Left ventricle myocardium inferior (tissue), 1 donor: Measurements from ENCODE around the gene MICAL2. TPM values are rescaled to one million over a fixed set of nuclear protein-coding genes. Genes with fewer than 3 reads are reported as not detected.
A peak's percentile ranks its signal among the peaks of the same experiment; 100 is the strongest.

Experiments
- DNase-seq: peaks from one replicate; pipeline ENCODE4 v3.0.0-alpha.2; 2020
- H3K27ac ChIP-seq: fragments of 200-600 bp; replicated peaks from 2 replicates; pipeline ENCODE4 v1.8.0; 2021
- H3K27me3 ChIP-seq: fragments of 200-600 bp; 2 replicates; pipeline ENCODE4 v1.8.0; 2021; ENCODE audit warnings: low read depth
- H3K36me3 ChIP-seq: fragments of 200-600 bp; 2 replicates; pipeline ENCODE4 v1.8.0; 2021
- H3K4me1 ChIP-seq: fragments of 200-600 bp; 2 replicates; pipeline ENCODE4 v1.8.0; 2021
- H3K4me3 ChIP-seq: fragments of 200-600 bp; 2 replicates; pipeline ENCODE4 v1.8.0; 2021; ENCODE audit warnings: mild to moderate bottlenecking, moderate library complexity
- H3K9me3 ChIP-seq: fragments of 200-600 bp; replicated peaks from 2 replicates; pipeline ENCODE4 v1.8.0; 2021
- intact Hi-C: fragments of 100-400 bp; cut with micrococcal nuclease; formaldehyde crosslinking; loops from one replicate; pipeline ENCODE4 v1.11.0; 2022
- total RNA-seq: library from RNA; stranded (reverse); fragmentation: NEBNext Ultra II Directional; extraction: Animal tissue kit (Norgen Biotek cat#: 25700); gene quantifications from one replicate; pipeline ENCODE4 v1.2.1, GENCODE V29; 2021
- TF ChIP-seq, protein P1 (sequence below): fragments of 200-600 bp; IDR thresholded peaks from 2 replicates; pipeline ENCODE4 v1.8.0; 2021; ENCODE audit warnings: antibody characterized with exemption, mild to moderate bottlenecking, borderline replicate concordance
- donor health status: DM: no; HTN: yes; CAD: no; lungs with severe emphysema.

Gene MICAL2
- total RNA-seq, 1 donor from 2014 or later: 85.0 TPM

DNA sequence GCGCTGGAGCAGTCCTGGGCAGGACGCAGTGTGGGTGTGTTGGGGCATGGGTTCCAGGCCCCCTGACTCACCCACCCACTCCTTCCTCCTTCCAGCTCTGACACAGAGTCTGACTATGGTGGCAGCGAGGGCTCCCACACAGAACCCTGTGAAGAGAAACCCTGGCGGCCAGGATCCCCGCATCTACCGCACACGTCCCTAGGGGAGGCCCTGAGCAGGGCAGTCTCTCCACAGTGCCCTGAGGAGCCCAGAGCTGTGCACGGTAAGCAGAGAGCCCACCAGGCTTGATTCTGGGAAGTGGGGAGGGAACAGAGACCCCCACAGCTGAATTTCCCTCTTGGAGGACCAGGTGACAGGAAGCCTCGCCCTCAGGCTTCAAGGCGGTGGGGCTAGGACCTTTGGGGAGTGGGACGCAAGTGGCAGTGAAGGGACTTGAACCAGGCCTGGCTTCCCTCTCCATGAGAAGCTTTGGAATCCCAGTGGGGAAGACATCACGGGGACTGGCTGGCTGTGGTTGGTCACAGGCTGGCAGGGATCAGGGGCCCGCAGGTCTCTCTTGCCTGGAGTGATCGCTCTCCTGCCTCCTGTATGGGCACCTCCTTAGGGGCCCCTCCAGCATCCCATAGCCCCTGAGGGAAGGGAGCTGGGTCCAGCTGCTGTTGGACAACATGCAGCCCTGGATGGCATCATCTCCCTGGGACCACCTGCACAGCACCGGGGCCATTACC is 170.6 kb downstream of the MICAL2 start:
- TF ChIP-seq, protein P1, sequence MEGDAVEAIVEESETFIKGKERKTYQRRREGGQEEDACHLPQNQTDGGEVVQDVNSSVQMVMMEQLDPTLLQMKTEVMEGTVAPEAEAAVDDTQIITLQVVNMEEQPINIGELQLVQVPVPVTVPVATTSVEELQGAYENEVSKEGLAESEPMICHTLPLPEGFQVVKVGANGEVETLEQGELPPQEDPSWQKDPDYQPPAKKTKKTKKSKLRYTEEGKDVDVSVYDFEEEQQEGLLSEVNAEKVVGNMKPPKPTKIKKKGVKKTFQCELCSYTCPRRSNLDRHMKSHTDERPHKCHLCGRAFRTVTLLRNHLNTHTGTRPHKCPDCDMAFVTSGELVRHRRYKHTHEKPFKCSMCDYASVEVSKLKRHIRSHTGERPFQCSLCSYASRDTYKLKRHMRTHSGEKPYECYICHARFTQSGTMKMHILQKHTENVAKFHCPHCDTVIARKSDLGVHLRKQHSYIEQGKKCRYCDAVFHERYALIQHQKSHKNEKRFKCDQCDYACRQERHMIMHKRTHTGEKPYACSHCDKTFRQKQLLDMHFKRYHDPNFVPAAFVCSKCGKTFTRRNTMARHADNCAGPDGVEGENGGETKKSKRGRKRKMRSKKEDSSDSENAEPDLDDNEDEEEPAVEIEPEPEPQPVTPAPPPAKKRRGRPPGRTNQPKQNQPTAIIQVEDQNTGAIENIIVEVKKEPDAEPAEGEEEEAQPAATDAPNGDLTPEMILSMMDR: no peak
- no peak overlapping the region for H3K27ac ChIP-seq
- no peak for DNase-seq
- no peaks in the 10 kb centered on the region for H3K27me3 ChIP-seq
- peaks cover 5% of the 10 kb centered on the region for H3K4me1 ChIP-seq
- intact Hi-C loops: loop anchor here (5.0 to 10.0 kb wide), 2 partner anchors 234 to 346 kb away; no protein-coding TSS in a partner anchor
- H3K36me3 ChIP-seq: no peaks in the 10 kb centered on the region
- no peaks in the 10 kb centered on the region for H3K9me3 ChIP-seq
- H3K4me3 ChIP-seq: no peak overlapping the region

- H3K27me3 ChIP-seq: no peaks in the 10 kb centered on the region
- H3K27ac ChIP-seq: no peak overlapping the region
- TF ChIP-seq, protein P1: peak; percentile 97
- no peak overlapping the region for H3K4me3 ChIP-seq
- no peaks in the 10 kb centered on the region for H3K9me3 ChIP-seq
- intact Hi-C loops: loop anchor here (5.0 to 10.0 kb wide), 2 partner anchors 235 to 347 kb away; no protein-coding TSS in a partner anchor
- peaks cover 11% of the 10 kb centered on the region for H3K4me1 ChIP-seq
- DNase-seq: peak; percentile 83
- no peaks in the 10 kb centered on the region for H3K36me3 ChIP-seq
Measured at GRCh38 chr11:12281571-12282478, 171.4 kb downstream of the MICAL2 start.

DNA sequence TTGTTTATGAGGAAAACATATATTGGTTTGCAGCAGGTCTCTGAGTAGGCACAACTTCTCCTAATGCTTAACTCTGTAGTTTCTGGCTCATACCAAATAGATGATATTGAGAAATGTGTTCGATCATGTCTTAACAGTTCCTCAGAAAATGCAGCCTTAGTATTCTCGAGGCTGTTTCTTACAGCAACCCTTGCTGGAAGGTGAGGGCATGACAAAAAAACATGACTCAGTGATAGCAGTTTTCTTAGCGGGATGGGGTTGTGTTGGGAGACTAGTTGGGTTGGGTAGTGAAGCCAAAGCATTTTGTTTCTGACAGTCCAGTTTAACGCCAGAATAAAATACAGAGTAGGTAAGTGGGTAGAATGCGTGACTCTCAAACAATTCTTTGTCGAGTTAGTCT is 172.3 kb downstream of the MICAL2 start:
- no peak overlapping the region for H3K4me3 ChIP-seq
- peaks cover 18% of the 10 kb centered on the region for H3K4me1 ChIP-seq
- H3K9me3 ChIP-seq: no peaks in the 10 kb centered on the region
- intact Hi-C loops: loop anchor here (5.0 to 10.0 kb wide), 2 partner anchors 235 to 348 kb away; no protein-coding TSS in a partner anchor
- no peak for DNase-seq
- TF ChIP-seq, protein P1: no peak
- H3K27me3 ChIP-seq: no peaks in the 10 kb centered on the region
- H3K27ac ChIP-seq: no peak overlapping the region
- H3K36me3 ChIP-seq: no peaks in the 10 kb centered on the region

DNA sequence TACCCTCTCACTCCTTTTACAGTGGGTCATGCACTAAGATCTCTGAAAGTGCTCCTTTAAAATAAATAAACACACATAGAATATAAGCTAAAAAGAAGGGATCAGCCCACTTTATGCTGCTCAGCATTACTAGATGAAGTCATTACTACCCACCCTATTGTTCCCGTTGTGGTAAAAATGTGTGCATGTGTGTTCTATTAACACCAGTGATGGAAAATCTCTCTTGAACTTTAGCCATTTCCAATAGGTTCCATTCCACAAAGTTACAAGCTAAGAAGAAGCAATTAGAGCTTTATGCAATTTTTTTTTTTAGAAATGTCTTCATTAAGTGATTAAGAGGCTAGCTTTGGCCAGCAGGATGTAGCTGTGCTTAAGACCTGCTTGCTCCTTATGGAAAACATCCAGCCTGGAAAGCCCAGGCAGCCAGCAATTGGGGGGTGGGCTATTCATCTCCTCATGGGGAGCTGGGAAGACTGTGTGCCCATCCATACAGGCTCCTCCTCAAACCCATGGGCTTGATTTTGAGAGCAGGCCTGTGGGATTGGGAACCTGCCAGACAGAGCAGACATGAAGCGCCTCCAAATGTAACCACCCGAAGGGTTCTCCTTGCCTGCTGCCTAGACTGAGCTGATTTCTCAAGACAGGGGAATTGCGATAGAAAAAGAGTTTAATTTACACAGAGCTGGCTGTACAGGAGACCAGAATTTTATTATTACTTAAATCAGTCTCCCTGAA is 174.1 kb downstream of the MICAL2 start:
- TF ChIP-seq, protein P1: no peak
- Histone ChIP-seq H3K27me3 (no peaks in the 10 kb centered on the region), H3K9me3 (no peaks in the 10 kb centered on the region), H3K4me1 (peaks cover 33% of the 10 kb centered on the region), H3K4me3 (no peak overlapping the region), H3K27ac (no peak overlapping the region), H3K36me3 (no peaks in the 10 kb centered on the region)
- DNase-seq: no peak
- intact Hi-C loops: loop anchor here (5.0 to 10.0 kb wide), 2 partner anchors 237 to 350 kb away; no protein-coding TSS in a partner anchor

- intact Hi-C loops: loop anchor here (10.0 kb wide), 1 partner anchor 350 kb away; no protein-coding TSS in a partner anchor
- Histone ChIP-seq H3K4me1 (peaks cover 33% of the 10 kb centered on the region), H3K27me3 (no peaks in the 10 kb centered on the region), H3K4me3 (no peak overlapping the region), H3K9me3 (no peaks in the 10 kb centered on the region), H3K36me3 (no peaks in the 10 kb centered on the region), H3K27ac (no peak overlapping the region)
- TF ChIP-seq, protein P1: no peak
- no peak for DNase-seq
Measured at GRCh38 chr11:12285106-12285505, 174.7 kb downstream of the MICAL2 start.
